Choroid plexus epithelial cell (primary cell): ENCODE data around the gene ADGB.
"Not testable (repeated sequence)": the region's sequence is repeated elsewhere in the genome, so short reads cannot be mapped to it uniquely, and the experiment has no call there.

Experiments
- DNase-seq: peaks from one replicate; pipeline ENCODE4 v3.0.0-alpha.2; 2010; ENCODE audit warnings: low read depth
- H3K4me3 ChIP-seq: 2 replicates; pipeline ENCODE4 v1.5.1; 2011; ENCODE audit warnings: low read depth, mild to moderate bottlenecking, control low read depth, low read length, moderate library complexity
- CTCF ChIP-seq: conservative IDR thresholded peaks from 2 replicates; pipeline ENCODE4 v1.5.1; 2011; ENCODE audit warnings: low read depth, mild to moderate bottlenecking, control low read depth, inconsistent platforms, low read length, moderate library complexity

Gene ADGB

GRCh38 chr6:146795479-146796133, 196.8 kb downstream of the ADGB start:
- no peak for TF ChIP-seq CTCF
- H3K4me3 ChIP-seq = no peak overlapping the region
- no peak for DNase-seq

- not testable (repeated sequence) for DNase-seq, H3K4me3 ChIP-seq
Observed at GRCh38 chr6:146803167-146803566, 204.4 kb downstream of the ADGB start.

- peak overlapping the region; percentile 2 for H3K4me3 ChIP-seq
- no peak for TF ChIP-seq CTCF
- DNase-seq = peak; percentile 16
Observed at GRCh38 chr6:146803601-146804000, 204.8 kb downstream of the ADGB start.

GRCh38 chr6:146805546-146806325, 207.0 kb downstream of the ADGB start:
- no peak overlapping the region for H3K4me3 ChIP-seq
- peak; percentile 14 for DNase-seq
- TF ChIP-seq CTCF = no peak

GRCh38 chr6:146809014-146809413, 210.2 kb downstream of the ADGB start:
- H3K4me3 ChIP-seq, DNase-seq: not testable (repeated sequence)

- peak; percentile 80 for DNase-seq
- H3K4me3 ChIP-seq = not testable (repeated sequence)
Observed at GRCh38 chr6:146812811-146813321, 214.1 kb downstream of the ADGB start.

- TF ChIP-seq CTCF = no peak
- peak; percentile 23 for DNase-seq
- H3K4me3 ChIP-seq = no peak overlapping the region
Observed at GRCh38 chr6:146813554-146813953, 214.8 kb downstream of the ADGB start.

GRCh38 chr6:146814148-146814750, 215.5 kb downstream of the ADGB start:
- no peak overlapping the region for H3K4me3 ChIP-seq
- no peak for TF ChIP-seq CTCF
- peak; percentile 33 for DNase-seq

GRCh38 chr6:146815511-146816462, 217.0 kb downstream of the ADGB start:
- not testable (repeated sequence) for H3K4me3 ChIP-seq
- peak; percentile 39 for DNase-seq
